Stimulated activated CD8-positive, alpha-beta memory T cell treated with anti-CD3 and anti-CD28 coated beads, Interleukin-7, amount 100 ng/mL, for 1 hour (primary cell): Measurements from ENCODE around the gene PAEP.
"Not testable (repeated sequence)": the region's sequence is repeated elsewhere in the genome, so short reads cannot be mapped to it uniquely, and the experiment has no call there.

ENCODE experiments used
- DNase-seq, 2 donors: peaks; one replicate each; pipeline ENCODE4 v3.0.0-alpha.2; 2020; ENCODE audit warnings: low read depth in 2 of 2

Gene PAEP

GRCh38 chr9:135561391-135562234, at the start of gene PAEP:
PAEP (plus strand) TSS chr9:135561756.
- DNase-seq: no peak

- no peak for DNase-seq
Observed at GRCh38 chr9:135512241-135512603, 49.3 kb upstream of the PAEP start.

GRCh38 chr9:135512904-135513303, 48.7 kb upstream of the PAEP start:
- DNase-seq: no peak

DNA sequence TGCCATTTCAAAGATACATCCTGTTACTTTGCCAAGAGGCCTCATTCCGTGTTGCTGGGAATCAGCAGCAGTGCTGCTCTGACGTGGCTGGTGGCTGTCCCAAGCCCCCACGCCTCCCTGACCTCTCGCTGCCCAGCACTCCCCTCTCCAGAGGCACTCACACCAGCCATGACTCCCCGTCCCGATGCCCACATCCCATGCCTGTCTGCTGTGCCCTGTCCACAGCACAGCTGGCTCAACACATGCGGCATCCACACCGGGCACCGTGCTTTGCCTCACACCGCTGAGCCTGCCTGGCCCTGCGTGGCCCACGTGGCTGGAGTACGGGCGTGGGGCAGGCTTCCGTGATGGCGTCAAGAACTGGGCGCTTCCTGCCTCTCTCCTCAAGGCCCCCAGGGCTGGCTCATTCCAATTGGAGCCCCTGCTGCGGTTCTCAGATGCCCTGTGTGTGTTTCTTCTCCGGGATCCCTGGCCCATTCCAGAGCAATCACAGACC, 48.2 kb upstream of the PAEP start:
- DNase-seq: no peak

DNA sequence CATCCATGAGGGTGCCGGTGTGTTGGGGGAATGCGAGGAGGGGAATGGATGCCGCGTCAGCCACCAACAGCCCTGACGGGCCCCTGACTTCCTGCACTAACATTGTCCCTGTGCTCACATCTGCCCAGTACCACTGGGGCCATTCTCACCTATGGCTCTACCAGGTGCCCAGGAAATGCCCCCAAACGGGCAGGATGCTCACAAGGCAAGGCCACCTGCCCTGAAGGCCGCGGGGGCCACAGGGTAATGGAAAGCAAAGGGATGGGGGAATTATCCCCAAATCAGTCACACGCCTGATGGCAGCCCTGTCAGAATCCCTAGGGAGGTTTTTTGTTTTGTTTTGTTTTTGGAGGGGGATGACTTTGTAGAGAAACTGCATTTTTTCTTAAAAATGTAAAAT, 47.6 kb upstream of the PAEP start:
- not testable (repeated sequence) for DNase-seq

DNA sequence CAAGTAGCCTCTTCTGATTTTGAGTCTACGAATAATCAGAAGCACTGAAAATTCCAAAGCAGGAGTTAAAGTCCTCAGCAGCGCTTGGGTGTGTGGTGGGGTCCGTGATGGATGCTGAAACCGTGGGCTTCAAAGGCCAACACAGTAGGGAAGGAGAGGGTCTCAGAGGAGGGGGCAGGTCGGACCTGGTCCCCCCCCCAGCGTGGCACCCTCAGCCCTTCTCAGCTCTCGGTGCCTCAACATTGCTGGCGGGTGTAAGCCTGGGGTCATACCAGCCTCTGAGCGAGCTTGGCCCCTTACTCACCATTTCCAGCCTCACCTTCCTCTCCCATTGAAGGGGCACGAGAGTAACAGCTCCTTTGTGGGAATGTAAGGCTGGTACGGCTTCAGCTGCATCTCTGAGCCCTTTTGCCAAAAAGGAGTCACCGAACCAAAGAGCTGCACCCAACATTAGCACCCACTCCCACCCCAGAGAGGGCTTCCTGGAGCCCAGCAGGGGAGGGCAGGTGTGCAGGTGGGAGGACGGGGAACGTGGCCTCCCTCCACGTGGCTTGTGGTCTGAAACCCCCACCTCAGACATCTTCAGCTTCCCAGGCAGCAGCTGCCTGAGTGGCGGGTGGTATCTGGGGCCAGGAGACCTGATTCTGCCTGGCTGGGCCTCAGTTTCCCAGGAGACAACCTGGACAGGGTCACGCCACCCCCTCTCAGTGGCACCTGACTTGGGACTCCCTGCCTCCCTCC, 47.0 kb upstream of the PAEP start:
- no peak for DNase-seq

DNA sequence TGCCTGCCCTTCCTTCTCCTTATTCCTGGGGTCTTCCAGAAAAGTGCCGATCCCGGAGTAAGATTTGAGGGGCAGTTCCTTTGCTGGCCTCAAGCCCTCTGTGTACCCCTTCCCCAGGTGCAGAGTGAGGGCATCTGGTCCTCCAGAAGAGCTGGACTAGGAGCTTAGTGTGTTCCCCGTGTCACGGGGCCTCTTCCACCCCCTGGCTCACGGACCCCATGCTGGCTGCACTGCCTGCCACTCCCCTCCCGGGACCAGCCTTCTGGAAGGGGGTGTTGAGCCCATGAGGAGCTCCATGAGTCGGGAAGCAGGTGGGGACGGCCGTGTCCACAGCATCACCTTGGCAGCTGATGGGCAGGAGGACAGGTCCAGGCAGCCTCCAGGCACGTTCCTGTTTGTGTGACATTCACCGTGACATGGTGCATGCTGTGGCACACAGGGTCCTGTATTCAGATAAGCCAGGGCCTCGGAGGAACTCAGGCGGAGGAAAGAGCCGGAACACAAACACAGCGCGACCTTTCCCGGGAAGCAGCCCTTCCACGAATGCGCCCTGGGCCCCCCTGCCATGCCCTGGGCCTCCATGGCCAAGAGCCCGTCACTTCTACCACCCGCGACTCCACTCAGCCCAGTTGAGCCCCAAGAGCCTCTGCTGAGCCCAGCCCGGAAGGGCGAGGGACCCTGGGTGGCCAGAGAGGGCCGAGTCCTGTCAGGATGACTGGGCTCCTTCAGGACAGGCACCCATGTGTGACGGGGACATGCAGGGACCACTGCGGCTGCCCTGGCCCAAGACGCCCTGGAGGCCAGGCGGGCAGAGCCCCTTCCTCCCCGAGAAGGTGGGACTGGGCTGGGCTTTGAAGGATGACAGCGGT, 46.2 kb upstream of the PAEP start:
- no peak for DNase-seq

DNA sequence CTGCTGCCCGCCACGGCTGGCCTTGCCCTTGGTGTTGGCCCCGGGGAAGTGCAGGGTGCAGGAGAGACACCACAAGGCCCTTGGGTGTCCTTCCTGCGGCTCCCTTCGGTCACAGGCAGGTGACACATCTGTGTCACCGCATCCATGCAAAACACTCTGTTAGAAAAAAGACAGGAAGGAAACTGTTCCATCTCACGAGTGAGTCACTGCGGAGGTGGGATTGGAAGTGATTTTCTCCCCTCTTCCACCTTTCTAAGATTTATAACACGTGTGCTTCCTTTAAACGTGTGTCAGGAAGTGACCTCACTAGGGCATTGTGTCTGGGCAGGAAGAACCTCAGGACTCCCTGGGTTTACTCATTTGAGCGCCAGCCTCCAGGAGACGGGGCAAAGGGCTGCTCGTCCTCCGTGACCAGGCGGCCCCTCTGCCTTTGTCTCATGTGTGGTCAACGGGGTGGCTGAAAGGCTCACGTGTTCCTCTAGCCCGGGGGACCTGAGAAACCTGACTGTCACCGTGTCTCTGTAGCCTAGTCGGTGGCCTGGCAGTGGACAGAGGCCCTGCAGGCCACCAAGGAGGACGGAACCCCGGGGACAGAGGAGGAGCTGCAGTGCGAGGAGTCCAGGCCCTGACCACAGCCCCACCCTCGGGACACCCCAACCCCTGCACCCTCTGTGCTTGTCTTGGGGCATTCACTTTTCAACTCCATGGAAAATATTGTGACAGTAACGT, 45.3 kb upstream of the PAEP start:
- DNase-seq: no peak

DNA sequence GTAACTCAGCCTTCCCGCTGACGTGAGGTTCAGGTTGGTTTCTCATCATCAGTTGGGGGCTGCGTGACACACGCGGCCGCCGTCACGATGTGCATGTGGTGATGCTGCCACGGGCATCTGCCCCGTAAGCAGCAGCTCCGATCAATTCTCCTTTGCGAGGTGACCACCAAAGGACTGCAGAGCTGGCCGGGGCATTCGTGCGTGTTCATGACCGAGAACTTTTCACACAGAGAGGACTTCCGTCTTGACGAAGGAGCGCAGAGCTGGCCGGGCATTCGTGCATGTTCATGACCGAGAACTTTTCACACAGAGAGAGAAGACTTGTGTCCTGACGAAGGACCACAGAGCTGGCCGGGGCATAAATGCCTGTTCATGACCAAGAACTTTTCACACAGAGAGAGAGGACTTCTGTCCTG, 44.1 kb upstream of the PAEP start:
- DNase-seq: no peak

DNA sequence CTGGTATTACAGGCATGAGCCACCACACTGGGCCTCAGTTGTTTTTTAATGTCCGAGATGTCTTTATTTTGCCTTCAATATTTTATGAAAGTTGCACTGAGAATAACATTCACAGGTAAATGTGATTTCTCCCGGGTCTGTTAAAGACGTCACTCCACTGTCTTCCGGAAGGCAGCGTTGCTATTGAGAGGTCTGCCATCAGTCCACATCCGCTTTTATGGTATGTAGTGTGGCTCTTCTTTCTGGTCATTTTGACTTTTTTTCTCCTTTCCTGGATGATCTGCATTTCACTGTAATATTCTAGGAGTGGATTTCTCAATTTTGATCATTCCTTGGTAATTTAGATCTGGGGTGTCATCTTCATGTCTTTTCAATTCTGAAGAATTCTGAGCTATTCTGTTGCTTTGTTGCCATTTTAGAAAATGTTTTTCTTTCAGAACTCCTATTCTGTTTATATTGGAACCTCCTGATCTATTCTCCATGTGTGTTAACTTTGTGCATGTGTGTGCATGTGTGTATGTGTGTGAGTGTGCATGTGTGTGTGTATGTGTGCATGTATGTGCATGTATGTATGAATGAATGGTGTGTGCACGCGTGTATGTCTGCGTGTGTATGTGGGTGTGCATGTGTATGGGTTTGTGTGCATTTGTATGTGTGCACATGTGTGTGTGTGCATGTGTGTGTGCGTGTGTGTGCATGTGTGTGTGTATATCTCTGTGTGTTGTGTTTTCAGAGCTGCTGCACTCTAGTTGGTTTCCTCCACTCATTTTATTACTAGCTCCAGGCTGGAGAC, 42.2 kb upstream of the PAEP start:
- DNase-seq: no peak

- DNase-seq: no peak
Observed at GRCh38 chr9:135520916-135521607, 40.5 kb upstream of the PAEP start, which contains the start of gene LCN1. LCN1 (plus strand) TSS chr9:135521440; CDS start chr9:135521498, 58 bp downstream.

DNA sequence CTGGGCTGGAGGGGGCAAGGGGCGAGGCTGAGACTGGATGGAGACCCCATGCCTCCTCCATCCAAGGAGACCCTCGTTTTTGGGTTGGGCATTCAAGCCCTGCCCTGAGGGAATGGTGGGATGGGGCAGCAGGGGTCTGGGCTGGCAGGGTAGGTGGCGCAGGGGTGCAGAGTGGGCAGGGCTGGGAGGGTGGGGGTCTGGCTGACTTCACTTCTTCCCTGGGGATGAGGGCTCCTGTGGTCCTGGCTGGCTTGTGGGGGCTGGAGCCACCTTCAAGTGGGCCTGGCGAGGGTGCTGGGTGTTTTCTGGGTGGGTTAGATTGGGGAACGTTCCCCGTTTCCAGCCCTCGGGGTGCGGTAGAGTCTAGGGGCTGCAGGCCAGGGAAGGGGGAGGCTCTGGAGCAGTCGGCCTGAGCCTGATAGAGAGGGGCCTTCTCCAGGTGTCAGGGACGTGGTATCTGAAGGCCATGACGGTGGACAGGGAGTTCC, 39.9 kb upstream of the PAEP start:
- no peak for DNase-seq

DNA sequence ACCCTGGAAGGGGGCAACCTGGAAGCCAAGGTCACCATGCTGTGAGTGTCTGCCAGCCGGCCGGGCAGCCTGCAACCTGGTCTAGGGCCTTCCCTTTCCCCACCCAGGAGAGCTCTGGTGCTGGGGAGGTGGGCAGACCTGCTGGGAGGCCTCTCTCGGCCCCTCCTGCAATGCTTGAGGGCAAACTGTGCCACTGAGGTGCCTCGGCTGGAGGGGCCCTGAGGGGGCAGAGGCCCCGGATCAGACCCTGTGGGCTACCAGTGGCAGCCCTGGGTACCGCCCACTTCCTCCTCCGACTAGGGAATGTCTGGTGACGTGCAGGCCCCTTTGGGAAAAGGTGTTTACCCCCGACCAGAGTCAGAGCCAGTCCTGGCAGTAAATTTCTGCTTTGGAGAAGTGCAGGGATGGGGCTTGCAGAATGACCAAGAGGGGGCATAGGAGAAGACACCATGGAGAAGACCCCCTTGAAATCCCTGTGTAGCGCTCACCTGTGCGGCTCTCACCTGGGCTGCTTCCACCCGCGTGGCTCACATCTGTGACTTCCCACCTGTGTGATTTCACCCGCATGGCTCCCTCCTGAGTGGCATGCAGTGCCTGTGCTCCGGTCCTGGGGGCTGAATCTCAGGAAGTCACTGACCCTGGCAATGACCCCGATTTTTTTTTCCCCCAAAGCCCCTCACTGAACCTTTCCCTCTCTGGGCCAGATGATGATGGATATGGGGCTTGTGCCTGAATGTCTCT, 39.2 kb upstream of the PAEP start:
- no peak for DNase-seq

GRCh38 chr9:135522931-135523330, 38.6 kb upstream of the PAEP start:
- no peak for DNase-seq

DNA sequence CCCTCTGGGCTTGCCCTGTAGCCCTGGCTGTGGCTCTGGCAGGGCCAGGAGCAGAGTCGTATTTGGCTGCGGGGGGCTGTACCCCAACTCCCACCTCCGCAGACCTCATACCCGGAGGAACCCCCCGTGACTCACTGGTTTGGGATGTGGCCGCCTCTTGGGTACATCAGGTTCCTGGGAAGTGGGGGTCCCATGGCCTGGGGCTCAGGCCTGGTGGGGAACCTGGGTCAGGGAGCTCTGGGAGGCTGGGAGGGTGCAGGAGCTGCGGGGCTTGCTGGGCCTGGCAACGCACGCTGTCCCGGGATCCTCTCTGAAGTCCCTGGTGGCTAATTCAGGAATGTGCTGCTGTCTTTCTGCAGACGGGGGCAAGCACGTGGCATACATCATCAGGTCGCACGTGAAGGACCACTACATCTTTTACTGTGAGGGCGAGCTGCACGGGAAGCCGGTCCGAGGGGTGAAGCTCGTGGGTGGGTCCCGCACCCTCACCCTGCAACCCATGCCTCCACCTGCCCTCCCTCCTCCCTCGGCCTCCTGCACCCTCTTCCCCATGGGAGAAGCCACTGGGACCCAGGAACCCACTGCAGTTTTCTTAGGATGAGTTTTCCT, 37.9 kb upstream of the PAEP start:
- no peak for DNase-seq

DNA sequence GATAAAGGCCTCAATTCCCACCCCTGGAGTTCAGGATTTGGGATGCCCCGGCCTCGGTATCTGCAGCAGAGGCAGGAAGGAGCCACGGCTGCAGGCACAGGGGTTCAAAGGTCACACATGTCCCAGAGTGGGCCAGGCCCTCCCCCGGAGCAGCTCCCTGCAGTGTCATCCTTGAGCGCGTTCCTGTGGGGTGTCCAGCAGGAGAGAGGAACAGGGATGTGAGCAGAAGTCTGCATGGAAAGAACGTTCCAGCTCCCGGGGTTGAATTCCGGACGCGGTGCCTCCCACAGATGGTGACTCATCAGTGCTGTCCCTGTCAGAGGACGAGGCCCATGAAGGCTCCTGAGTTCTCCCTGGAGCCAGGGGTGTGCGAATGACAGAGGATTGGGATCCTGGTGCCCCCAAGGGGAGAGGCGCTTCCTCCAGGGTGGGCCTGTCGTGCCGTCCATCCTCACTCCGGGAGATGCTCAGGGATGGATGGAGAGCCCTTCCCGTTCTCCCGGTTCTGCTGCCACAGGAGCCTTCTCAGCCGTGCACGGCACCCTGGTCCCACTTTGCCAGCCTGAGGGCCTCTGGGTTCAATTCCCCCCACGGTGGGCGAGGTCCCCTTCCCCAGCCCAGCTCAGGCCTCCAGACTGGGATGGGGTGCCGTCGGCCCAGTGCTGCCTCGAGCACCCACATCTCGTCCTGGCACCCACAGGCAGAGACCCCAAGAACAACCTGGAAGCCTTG, 37.3 kb upstream of the PAEP start:
- no peak for DNase-seq

- DNase-seq: no peak
Observed at GRCh38 chr9:135525241-135526088, 36.1 kb upstream of the PAEP start.
